ENCODE results near the gene UIMC1.
A peak's percentile ranks its signal among the peaks of the same experiment; 100 is the strongest.

Gene UIMC1

DNA sequence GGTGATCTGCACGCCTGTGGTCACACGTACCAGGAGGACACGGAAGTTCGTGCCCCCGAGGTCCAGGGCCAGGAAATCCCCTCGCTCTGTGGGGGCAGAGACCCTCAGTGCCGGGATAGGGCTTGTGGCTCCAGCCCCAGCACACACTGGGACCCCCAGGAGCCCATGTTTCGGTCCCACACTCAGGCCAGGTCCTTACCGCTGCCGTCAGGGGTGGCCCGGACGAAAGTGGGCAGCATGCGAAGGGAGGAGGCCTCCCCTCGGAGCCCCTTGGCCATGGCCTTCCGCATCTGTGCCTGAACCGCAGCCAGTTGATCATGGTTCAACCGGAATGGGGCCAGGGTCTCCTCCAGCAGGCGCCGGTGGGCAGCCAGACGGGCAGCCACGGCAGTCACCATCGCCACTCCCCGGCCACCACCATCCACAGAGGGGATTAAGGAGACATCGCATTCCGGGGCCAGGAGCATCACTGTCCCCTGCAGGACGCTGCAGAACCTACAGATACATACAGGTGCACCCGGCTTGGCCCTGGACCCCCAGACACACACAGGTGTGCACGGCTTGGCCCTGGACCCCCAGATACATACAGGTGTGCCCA is 119.2 kb downstream of the UIMC1 start:
- TF ChIP-seq, protein P1, sequence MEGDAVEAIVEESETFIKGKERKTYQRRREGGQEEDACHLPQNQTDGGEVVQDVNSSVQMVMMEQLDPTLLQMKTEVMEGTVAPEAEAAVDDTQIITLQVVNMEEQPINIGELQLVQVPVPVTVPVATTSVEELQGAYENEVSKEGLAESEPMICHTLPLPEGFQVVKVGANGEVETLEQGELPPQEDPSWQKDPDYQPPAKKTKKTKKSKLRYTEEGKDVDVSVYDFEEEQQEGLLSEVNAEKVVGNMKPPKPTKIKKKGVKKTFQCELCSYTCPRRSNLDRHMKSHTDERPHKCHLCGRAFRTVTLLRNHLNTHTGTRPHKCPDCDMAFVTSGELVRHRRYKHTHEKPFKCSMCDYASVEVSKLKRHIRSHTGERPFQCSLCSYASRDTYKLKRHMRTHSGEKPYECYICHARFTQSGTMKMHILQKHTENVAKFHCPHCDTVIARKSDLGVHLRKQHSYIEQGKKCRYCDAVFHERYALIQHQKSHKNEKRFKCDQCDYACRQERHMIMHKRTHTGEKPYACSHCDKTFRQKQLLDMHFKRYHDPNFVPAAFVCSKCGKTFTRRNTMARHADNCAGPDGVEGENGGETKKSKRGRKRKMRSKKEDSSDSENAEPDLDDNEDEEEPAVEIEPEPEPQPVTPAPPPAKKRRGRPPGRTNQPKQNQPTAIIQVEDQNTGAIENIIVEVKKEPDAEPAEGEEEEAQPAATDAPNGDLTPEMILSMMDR (IDR thresholded peaks at IDR 0.05), result peak; percentile 13
- H3K4me1 ChIP-seq, result no peaks in the 10 kb centered on the region
- H3K27me3 ChIP-seq (ENCODE audit: control insufficient read depth, insufficient read depth, low read length), result no peaks in the 10 kb centered on the region
- no peak overlapping the region for H3K4me3 ChIP-seq (ENCODE audit: low read depth, low read length)
- no peaks in the 10 kb centered on the region for H3K79me2 ChIP-seq
- no peak overlapping the region for H3K4me2 ChIP-seq (ENCODE audit: low read length)
- no peaks in the 10 kb centered on the region for H3K9me3 ChIP-seq (ENCODE audit: control insufficient read depth, low read length)
- no peaks in the 10 kb centered on the region for H3K36me3 ChIP-seq (ENCODE audit: control insufficient read depth, insufficient read depth, low read length)
- H3K9ac ChIP-seq, result no peak overlapping the region
- no peak overlapping the region for H2AFZ ChIP-seq
- no peak overlapping the region for H3K27ac ChIP-seq

DNA sequence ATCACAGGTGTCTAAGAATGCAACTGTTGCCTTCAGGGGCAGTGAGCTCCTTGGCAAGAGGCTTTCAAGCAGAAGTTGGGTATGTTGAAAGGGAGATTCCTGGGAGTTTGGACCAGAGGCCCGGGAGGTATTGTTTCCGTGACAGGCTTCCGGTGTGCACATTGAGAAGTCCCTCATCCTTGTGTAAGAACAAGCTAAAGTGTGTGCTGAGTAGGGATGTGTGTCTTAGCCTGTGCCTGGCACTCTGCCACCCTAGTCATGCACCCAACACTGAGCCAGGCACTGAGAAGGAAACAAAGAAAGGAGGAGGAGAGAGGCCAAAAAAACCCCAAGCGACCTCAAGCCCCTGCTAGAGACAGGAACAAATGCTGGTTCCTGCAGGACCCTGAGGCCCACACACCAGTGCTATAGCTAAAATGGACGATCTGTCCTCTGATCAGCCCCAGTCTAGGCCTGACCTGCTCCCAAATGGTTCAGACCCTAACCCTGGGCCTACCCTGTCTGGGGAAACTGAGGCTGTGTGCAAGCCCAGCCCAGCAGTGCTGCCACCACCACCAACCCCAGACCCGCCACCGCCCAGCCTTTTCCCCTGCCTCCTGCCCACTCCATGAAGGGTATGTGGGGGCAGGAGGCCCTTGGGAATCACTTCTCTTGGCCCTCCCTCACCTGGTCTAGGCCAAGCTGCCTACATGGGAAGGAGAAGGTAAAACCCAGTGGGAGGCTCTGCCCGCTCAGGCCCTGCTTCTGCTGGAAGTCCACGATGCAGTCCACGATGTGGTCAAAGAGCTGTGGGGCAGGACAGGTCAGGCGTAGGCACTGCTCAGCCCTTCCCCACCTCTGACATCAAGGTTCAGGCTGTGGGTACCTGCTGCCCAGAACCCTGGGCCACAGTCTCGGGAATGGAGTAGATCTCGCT is 120.0 kb downstream of the UIMC1 start:
- Histone ChIP-seq H3K27me3 (ENCODE audit: control insufficient read depth, insufficient read depth, low read length) (no peaks in the 10 kb centered on the region), H3K79me2 (no peaks in the 10 kb centered on the region), H3K9ac (no peak overlapping the region), H3K4me3 (ENCODE audit: low read depth, low read length) (no peak overlapping the region), H3K4me2 (ENCODE audit: low read length) (no peak overlapping the region), H2AFZ (no peak overlapping the region), H3K4me1 (no peaks in the 10 kb centered on the region), H3K27ac (no peak overlapping the region), H3K36me3 (ENCODE audit: control insufficient read depth, insufficient read depth, low read length) (no peaks in the 10 kb centered on the region), H3K9me3 (ENCODE audit: control insufficient read depth, low read length) (no peaks in the 10 kb centered on the region)
- TF ChIP-seq, protein P1 (IDR thresholded peaks at IDR 0.05), result no peak

DNA sequence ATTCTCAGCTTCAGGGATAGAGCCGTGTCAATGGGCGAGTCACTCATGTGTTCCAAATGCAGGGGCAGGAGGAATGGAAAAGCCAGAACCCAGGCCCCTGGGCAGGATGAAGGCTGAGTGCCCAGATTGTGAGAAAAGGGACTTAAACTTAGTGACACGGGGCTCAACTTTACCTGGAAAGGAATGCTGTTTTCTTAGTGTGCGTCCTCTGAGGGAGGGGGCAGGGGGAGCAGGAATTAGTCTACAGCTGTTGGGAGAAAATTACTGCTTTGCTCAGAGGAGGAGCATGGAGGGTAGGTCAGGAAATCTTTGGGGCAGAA is 122.0 kb downstream of the UIMC1 start:
- Histone ChIP-seq H3K27me3 (ENCODE audit: control insufficient read depth, insufficient read depth, low read length) (no peaks in the 10 kb centered on the region), H3K27ac (no peak overlapping the region), H3K4me1 (no peaks in the 10 kb centered on the region), H3K9ac (no peak overlapping the region), H3K79me2 (no peaks in the 10 kb centered on the region), H3K4me2 (ENCODE audit: low read length) (no peak overlapping the region), H2AFZ (no peak overlapping the region), H3K4me3 (ENCODE audit: low read depth, low read length) (no peak overlapping the region), H3K36me3 (ENCODE audit: control insufficient read depth, insufficient read depth, low read length) (no peaks in the 10 kb centered on the region), H3K9me3 (ENCODE audit: control insufficient read depth, low read length) (no peaks in the 10 kb centered on the region)
- TF ChIP-seq, protein P1 (IDR thresholded peaks at IDR 0.05), result no peak

DNA sequence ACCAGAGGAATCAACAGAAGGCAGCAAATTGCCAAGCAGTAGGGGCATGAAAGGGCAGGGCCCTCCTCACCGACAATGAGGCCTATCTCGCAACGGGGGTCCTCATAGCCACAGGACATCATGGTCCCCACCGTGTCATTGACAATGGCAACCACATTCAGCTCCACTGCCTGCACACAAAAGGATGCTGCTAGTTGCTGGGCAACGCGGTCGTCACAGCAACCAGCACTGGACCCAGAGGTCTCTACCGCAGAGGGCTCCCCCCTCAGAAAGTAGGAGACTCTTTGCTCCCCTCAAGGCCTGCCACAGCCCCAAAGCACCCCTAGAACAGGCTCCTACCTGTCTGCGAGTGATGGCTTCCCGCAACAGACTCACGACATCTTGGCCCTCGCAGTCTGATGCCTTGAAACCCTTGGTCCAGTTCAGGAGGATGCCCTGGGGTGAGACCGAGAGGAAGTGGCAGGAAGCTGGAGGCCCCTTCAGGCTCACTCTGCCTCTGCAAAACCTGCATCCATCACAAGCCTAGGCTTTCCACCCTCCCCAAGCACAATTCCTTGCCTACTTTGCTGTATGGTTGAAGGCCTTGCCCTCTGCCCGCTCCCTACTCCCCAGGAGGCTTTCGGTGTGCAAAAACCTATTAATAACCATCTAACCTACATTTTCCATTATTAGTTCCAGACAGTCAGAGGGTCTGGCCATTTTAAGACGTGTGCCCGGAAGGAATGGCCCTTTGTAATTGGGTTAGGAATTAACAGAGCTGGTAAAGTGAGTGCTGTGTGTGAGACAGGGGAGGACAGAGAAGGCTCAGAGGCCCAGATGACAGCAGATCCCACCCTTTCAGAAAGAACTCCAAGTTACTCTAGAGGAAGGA is 122.6 kb downstream of the UIMC1 start:
- Histone ChIP-seq H3K4me1 (no peaks in the 10 kb centered on the region), H3K9me3 (ENCODE audit: control insufficient read depth, low read length) (no peaks in the 10 kb centered on the region), H3K79me2 (no peaks in the 10 kb centered on the region), H2AFZ (no peak overlapping the region), H3K4me3 (ENCODE audit: low read depth, low read length) (no peak overlapping the region), H3K27ac (no peak overlapping the region), H3K4me2 (ENCODE audit: low read length) (no peak overlapping the region), H3K27me3 (ENCODE audit: control insufficient read depth, insufficient read depth, low read length) (no peaks in the 10 kb centered on the region), H3K36me3 (ENCODE audit: control insufficient read depth, insufficient read depth, low read length) (no peaks in the 10 kb centered on the region), H3K9ac (no peak overlapping the region)
- TF ChIP-seq, protein P1 (IDR thresholded peaks at IDR 0.05), result no peak

All from parathyroid adenoma (tissue), 2 donors.